ENCODE results near the gene ROCK2. TPM values are rescaled to one million over a fixed set of nuclear protein-coding genes. Genes with fewer than 3 reads are reported as not detected.

The ROCK2 gene
- polyA plus RNA-seq, 1 donor (not counting 4 experiments of a cell fraction or from before 2014, with no cell fraction given), result 12.6 TPM

GRCh38 chr2:11389551-11390398 lies 45.3 kb upstream of the ROCK2 start:
- dilution Hi-C loops (cut with MboI; ENCODE audit: extremely low pct_ligation_motif_present, low sequenced_read_pairs), result no loop called here
- FAIRE-seq (no peak), DNase-seq (ENCODE audit: low read depth, low spot score) (no peak)
- Histone ChIP-seq H3K79me2 (ENCODE audit: control insufficient read depth, insufficient read depth, low read length) (no peaks in the 10 kb centered on the region), H3K4me3 (ENCODE audit: control insufficient read depth in 2 of 3, extremely low read depth in 1 of 3, insufficient read depth in 2 of 3, low read depth in 1 of 3, low read length in 3 of 3) (no peak overlapping the region), H2AFZ (ENCODE audit: control insufficient read depth, low read length) (no peak overlapping the region), H3K9ac (ENCODE audit: control insufficient read depth, extremely low read depth, insufficient read depth, low read length) (no peak overlapping the region), H3K9me1 (ENCODE audit: control insufficient read depth, extremely low read depth, insufficient read depth, low read length) (no peaks in the 10 kb centered on the region), H3K9me3 (ENCODE audit: control insufficient read depth, low read depth, low read length) (no peaks in the 10 kb centered on the region), H4K20me1 (ENCODE audit: control insufficient read depth, extremely low read depth, insufficient read depth, low read length) (peaks cover 3% of the 10 kb centered on the region), H3K4me1 (ENCODE audit: control insufficient read depth, extremely low read depth, insufficient read depth, low read length) (peaks cover 27% of the 10 kb centered on the region), H3K36me3 (ENCODE audit: control insufficient read depth in 2 of 2, extremely low read depth in 1 of 2, insufficient read depth in 2 of 2, low read length in 2 of 2) (no peaks in the 10 kb centered on the region), H3K4me2 (ENCODE audit: control insufficient read depth, extremely low read depth, insufficient read depth, low read depth, low read length) (no peak overlapping the region), H3K27ac (ENCODE audit: control insufficient read depth, insufficient read depth, low read length) (no peak overlapping the region), H3K27me3 (ENCODE audit: control insufficient read depth, extremely low read depth, insufficient read depth, low read length) (no peaks in the 10 kb centered on the region)
- TF ChIP-seq CTCF (optimal IDR thresholded peaks at IDR 0.05 in 1 of 3, IDR thresholded peaks at IDR 0.05 in 1 of 3, conservative IDR thresholded peaks at IDR 0.05 in 1 of 3; ENCODE audit: extremely low read depth in 1 of 3, insufficient read depth in 2 of 3, low read length in 3 of 3) (no peak), EZH2 (IDR thresholded peaks at IDR 0.05; ENCODE audit: low read length) (no peak)

- FAIRE-seq (no peak), DNase-seq (ENCODE audit: low read depth, low spot score) (no peak)
- Histone ChIP-seq H3K9me1 (ENCODE audit: control insufficient read depth, extremely low read depth, insufficient read depth, low read length) (no peaks in the 10 kb centered on the region), H3K4me2 (ENCODE audit: control insufficient read depth, extremely low read depth, insufficient read depth, low read depth, low read length) (no peak overlapping the region), H3K79me2 (ENCODE audit: control insufficient read depth, insufficient read depth, low read length) (no peaks in the 10 kb centered on the region), H3K36me3 (ENCODE audit: control insufficient read depth in 2 of 2, extremely low read depth in 1 of 2, insufficient read depth in 2 of 2, low read length in 2 of 2) (no peaks in the 10 kb centered on the region), H3K27me3 (ENCODE audit: control insufficient read depth, extremely low read depth, insufficient read depth, low read length) (no peaks in the 10 kb centered on the region), H3K4me3 (ENCODE audit: control insufficient read depth in 2 of 3, extremely low read depth in 1 of 3, insufficient read depth in 2 of 3, low read depth in 1 of 3, low read length in 3 of 3) (no peak overlapping the region), H3K9ac (ENCODE audit: control insufficient read depth, extremely low read depth, insufficient read depth, low read length) (no peak overlapping the region), H3K4me1 (ENCODE audit: control insufficient read depth, extremely low read depth, insufficient read depth, low read length) (peaks cover 27% of the 10 kb centered on the region), H3K9me3 (ENCODE audit: control insufficient read depth, low read depth, low read length) (no peaks in the 10 kb centered on the region), H4K20me1 (ENCODE audit: control insufficient read depth, extremely low read depth, insufficient read depth, low read length) (peaks cover 3% of the 10 kb centered on the region), H3K27ac (ENCODE audit: control insufficient read depth, insufficient read depth, low read length) (no peak overlapping the region), H2AFZ (ENCODE audit: control insufficient read depth, low read length) (no peak overlapping the region)
- dilution Hi-C loops (cut with MboI; ENCODE audit: extremely low pct_ligation_motif_present, low sequenced_read_pairs), result no loop called here
- TF ChIP-seq EZH2 (IDR thresholded peaks at IDR 0.05; ENCODE audit: low read length) (no peak), CTCF (optimal IDR thresholded peaks at IDR 0.05 in 1 of 3, IDR thresholded peaks at IDR 0.05 in 1 of 3, conservative IDR thresholded peaks at IDR 0.05 in 1 of 3; ENCODE audit: extremely low read depth in 1 of 3, insufficient read depth in 2 of 3, low read length in 3 of 3) (no peak)
Observed at GRCh38 chr2:11389052-11389420, 44.6 kb upstream of the ROCK2 start.
